Tibial artery (tissue), 4 donors: ENCODE data around the gene SULT1C2.
"Not testable (repeated sequence)": the region's sequence is repeated elsewhere in the genome, so short reads cannot be mapped to it uniquely, and the experiment has no call there.

Experiments used
- DNase-seq, 2 donors: peaks; one replicate each; pipeline ENCODE4 v3.0.0-alpha.2; 2019
- H3K27ac ChIP-seq, 2 donors: fragments of 200-600 bp; sonication (generic) in 1 of 2; 1 replicate in 1 of 2; 2 replicates in 1 of 2; pipeline ENCODE4 v1.5.1; 2018 to 2019; ENCODE audit warnings: mild to moderate bottlenecking in 1 of 2
- H3K27me3 ChIP-seq, 2 donors: fragments of 200-600 bp; sonication (generic) in 1 of 2; one replicate each; pipeline versions ENCODE4 v1.5.1 to v1.6.0; 2016 to 2019
- H3K36me3 ChIP-seq, 3 donors: fragments of 200-600 bp; sonication (generic) in 2 of 3; one replicate each; pipeline ENCODE4 v1.5.1; 2016 to 2019; ENCODE audit warnings: mild to moderate bottlenecking in 2 of 3
- H3K4me1 ChIP-seq, 4 donors: fragments of 200-600 bp; sonication (generic) in 2 of 4; 1 replicate in 3 of 4; 2 replicates in 1 of 4; pipeline ENCODE4 v1.5.1; 2016 to 2019
- H3K4me3 ChIP-seq, 2 donors: fragments of 200-600 bp; sonication (generic) in 1 of 2; 1 replicate in 1 of 2; 2 replicates in 1 of 2; pipeline ENCODE4 v1.5.1; 2018 to 2019; ENCODE audit warnings: mild to moderate bottlenecking in 2 of 2
- H3K9me3 ChIP-seq, 3 donors: fragments of 200-600 bp; sonication (generic) in 1 of 3; one replicate each; pipeline ENCODE4 v1.5.1; 2016 to 2019
- CTCF ChIP-seq, 2 experiments: fragments of 200-600 bp in 1 of 2; fragments of 450-650 bp in 1 of 2; IDR thresholded peaks; one replicate each; pipeline ENCODE4 v1.5.1; 2017 to 2019; ENCODE audit warnings: antibody characterized with exemption in 2 of 2, mild to moderate bottlenecking in 1 of 2, moderate library complexity in 1 of 2
- intact Hi-C: fragments of 100-400 bp; cut with DNase I; formaldehyde crosslinking; loops from one replicate; pipeline ENCODE4 v1.15.0; 2023; ENCODE audit warnings: low total_unique reads

Gene SULT1C2

GRCh38 chr2:108355906-108356734 is 67.4 kb downstream of the SULT1C2 start:
- intact Hi-C loops, result no loop called here
- no peak for TF ChIP-seq CTCF (IDR thresholded peaks at IDR 0.05)
- DNase-seq, result no peak

GRCh38 chr2:108359336-108359735 is 70.6 kb downstream of the SULT1C2 start:
- H3K36me3 ChIP-seq, H3K27me3 ChIP-seq, H3K4me3 ChIP-seq, H3K27ac ChIP-seq, DNase-seq, H3K9me3 ChIP-seq, H3K4me1 ChIP-seq, intact Hi-C loops: not testable (repeated sequence)

More at GRCh38 chr2:108355906-108356734, 67.4 kb downstream of the SULT1C2 start:
- no peaks in the 10 kb centered on the region for H3K9me3 ChIP-seq
- no peak overlapping the region for H3K27ac ChIP-seq
- H3K4me3 ChIP-seq, result no peak overlapping the region
- H3K27me3 ChIP-seq, result no peaks in the 10 kb centered on the region
- no peaks in the 10 kb centered on the region for H3K4me1 ChIP-seq
- no peaks in the 10 kb centered on the region for H3K36me3 ChIP-seq
